NCI-H2196 (cell line): ENCODE results near the gene NLK.
A peak's percentile ranks its signal among the peaks of the same experiment; 100 is the strongest.
"Not testable (repeated sequence)": the region's sequence is repeated elsewhere in the genome, so short reads cannot be mapped to it uniquely, and the experiment has no call there.

Source experiments
- DNase-seq: peaks from one replicate; lab custom pipeline; 2025; ENCODE audit not compliant: unreplicated experiment; lab: John Stamatoyannopoulos, UW

Gene NLK

GRCh38 chr17:28188841-28189263 lies 146.4 kb downstream of the NLK start:
- DNase-seq = no peak

GRCh38 chr17:28189667-28190066 lies 147.2 kb downstream of the NLK start:
- no peak for DNase-seq

- no peak for DNase-seq
These were observed 148.5 kb downstream of the NLK start for GRCh38 chr17:28191018-28191417.

- no peak for DNase-seq
These were observed 150.8 kb downstream of the NLK start for GRCh38 chr17:28193241-28193640.

- no peak for DNase-seq
These were observed 151.9 kb downstream of the NLK start for GRCh38 chr17:28194382-28194781.

- DNase-seq = no peak
These were observed 154.2 kb downstream of the NLK start for GRCh38 chr17:28196636-28197035.

- no peak for DNase-seq
These were observed 156.6 kb downstream of the NLK start for GRCh38 chr17:28199115-28199514.

GRCh38 chr17:28199728-28200127 lies 157.3 kb downstream of the NLK start:
- DNase-seq = no peak

- no peak for DNase-seq
These were observed 158.8 kb downstream of the NLK start for GRCh38 chr17:28201315-28201714.

GRCh38 chr17:28204244-28204643 lies 161.8 kb downstream of the NLK start:
- DNase-seq = no peak

- no peak for DNase-seq
These were observed 162.3 kb downstream of the NLK start for GRCh38 chr17:28204751-28205150.

GRCh38 chr17:28206292-28206691 lies 163.8 kb downstream of the NLK start:
- DNase-seq = no peak

- DNase-seq = no peak
These were observed 169.3 kb downstream of the NLK start for GRCh38 chr17:28211811-28212210.

GRCh38 chr17:28213578-28213977 lies 171.1 kb downstream of the NLK start:
- not testable (repeated sequence) for DNase-seq

- DNase-seq = no peak
These were observed 173.6 kb downstream of the NLK start for GRCh38 chr17:28216052-28216451.

GRCh38 chr17:28216528-28216927 lies 174.1 kb downstream of the NLK start:
- DNase-seq = no peak

GRCh38 chr17:28219771-28220170 lies 177.3 kb downstream of the NLK start:
- DNase-seq = no peak

GRCh38 chr17:28221751-28222414 lies 179.4 kb downstream of the NLK start:
- no peak for DNase-seq

- no peak for DNase-seq
These were observed 182.8 kb downstream of the NLK start for GRCh38 chr17:28225271-28225670.

- DNase-seq = no peak
These were observed 183.4 kb downstream of the NLK start for GRCh38 chr17:28225867-28226266.

- no peak for DNase-seq
These were observed 184.3 kb downstream of the NLK start for GRCh38 chr17:28226563-28227315.

- peak; percentile 88 for DNase-seq
These were observed 185.0 kb downstream of the NLK start for GRCh38 chr17:28227316-28228108.
